Mucosa of rectum (tissue), 2 donors: Measurements from ENCODE around the gene SLC12A2.

Source experiments
- H3K27ac ChIP-seq, 2 donors: one replicate each; pipeline ENCODE4 v1.7.0; 2013; ENCODE audit warnings: inconsistent platforms in 2 of 2, low read depth in 2 of 2, low read length in 2 of 2
- H3K27me3 ChIP-seq, 2 donors: one replicate each; pipeline ENCODE4 v1.7.0; 2013; ENCODE audit warnings: low read length in 2 of 2; ENCODE audit not compliant: control insufficient read depth in 2 of 2, insufficient read depth in 2 of 2
- H3K36me3 ChIP-seq, 2 donors: one replicate each; pipeline ENCODE4 v1.7.0; 2013; ENCODE audit warnings: low read length in 2 of 2; ENCODE audit not compliant: control insufficient read depth in 2 of 2, insufficient read depth in 2 of 2
- H3K4me1 ChIP-seq, 2 donors: one replicate each; pipeline ENCODE4 v1.7.0; 2013; ENCODE audit warnings: low read length in 2 of 2, mild to moderate bottlenecking in 1 of 2; ENCODE audit not compliant: control insufficient read depth in 2 of 2, insufficient read depth in 2 of 2
- H3K4me3 ChIP-seq, 2 donors: one replicate each; pipeline ENCODE4 v1.7.0; 2013; ENCODE audit warnings: low read length in 2 of 2
- H3K9ac ChIP-seq, 2 donors: one replicate each; pipeline ENCODE4 v1.7.0; 2013; ENCODE audit warnings: low read length in 2 of 2, low read depth in 1 of 2, mild to moderate bottlenecking in 1 of 2
- H3K9me3 ChIP-seq, 2 donors: one replicate each; pipeline ENCODE4 v1.7.0; 2013; ENCODE audit warnings: low read length in 2 of 2; ENCODE audit not compliant: control insufficient read depth in 2 of 2
- donor health status: healthy.
- donor health status: Normal muscosa, but diverticular disease.

The SLC12A2 gene

DNA sequence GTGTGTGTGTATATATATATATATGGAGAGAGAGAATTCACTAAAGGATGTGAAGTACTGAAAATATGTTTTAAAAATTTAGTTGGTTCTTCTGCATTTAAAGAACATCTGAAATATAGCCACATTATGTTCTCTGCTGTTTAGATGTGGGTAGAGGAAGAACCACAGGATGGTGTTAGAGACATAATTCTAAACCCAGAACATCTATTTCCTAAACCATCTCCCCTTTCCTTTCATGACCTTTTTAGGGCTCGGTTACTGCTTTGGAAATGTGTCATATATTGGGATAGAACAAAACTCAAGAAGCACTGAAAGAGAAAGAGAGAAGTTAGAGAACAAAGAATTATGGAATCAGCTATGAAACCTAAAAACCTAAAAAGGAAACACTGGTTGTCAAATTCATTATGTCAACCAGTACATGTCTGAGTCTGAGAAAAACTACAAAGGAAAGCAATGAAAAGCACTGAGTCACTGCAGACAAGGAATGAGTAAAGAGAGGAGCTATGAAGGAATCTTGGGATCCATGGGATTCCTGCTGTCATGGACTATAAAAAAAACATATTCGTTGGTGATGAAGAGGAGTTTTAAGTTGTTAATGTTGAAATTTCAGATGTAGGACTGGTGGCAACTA lies 28.4 kb downstream of the SLC12A2 start:
- H3K9ac ChIP-seq, result no peak overlapping the region
- H3K4me1 ChIP-seq, result peaks cover 4 to 8% of the 10 kb centered on the region in 2 donors
- no peak overlapping the region for H3K4me3 ChIP-seq
- peaks cover 25 to 39% of the 10 kb centered on the region in 2 donors for H3K36me3 ChIP-seq
- H3K27me3 ChIP-seq, result no peaks in the 10 kb centered on the region
- H3K27ac ChIP-seq, result no peak overlapping the region
- H3K9me3 ChIP-seq, result no peaks in the 10 kb centered on the region

DNA sequence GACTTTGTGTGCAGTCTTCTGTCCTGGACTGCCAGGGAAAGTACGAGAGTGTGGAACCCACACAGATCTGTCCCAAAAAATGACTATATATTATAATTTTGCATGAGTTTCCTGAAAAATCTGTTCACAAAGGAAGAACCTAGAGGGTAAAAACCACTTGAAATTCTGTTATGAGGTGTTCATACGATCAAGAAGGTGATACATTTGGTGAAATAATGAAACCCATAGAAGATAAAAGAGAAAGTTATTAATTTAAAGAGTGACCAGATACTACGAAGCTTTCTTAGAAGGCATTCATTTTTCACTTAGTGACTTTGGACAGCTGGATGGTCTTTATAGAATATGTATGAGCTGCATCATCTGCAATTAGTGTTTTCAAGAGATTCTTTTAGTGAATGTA lies 32.9 kb downstream of the SLC12A2 start:
- Histone ChIP-seq H3K9ac (no peak overlapping the region), H3K4me1 (no peaks in the 10 kb centered on the region), H3K27ac (no peak overlapping the region), H3K36me3 (peaks cover 28 to 57% of the 10 kb centered on the region in 2 donors), H3K4me3 (no peak overlapping the region), H3K9me3 (no peaks in the 10 kb centered on the region), H3K27me3 (no peaks in the 10 kb centered on the region)

- Histone ChIP-seq H3K4me3 (no peak overlapping the region), H3K9me3 (no peaks in the 10 kb centered on the region), H3K27me3 (no peaks in the 10 kb centered on the region), H3K27ac (no peak overlapping the region), H3K9ac (no peak overlapping the region), H3K4me1 (no peaks in the 10 kb centered on the region), H3K36me3 (peaks cover 27 to 51% of the 10 kb centered on the region in 2 donors)
Observed at GRCh38 chr5:128118214-128118613, 34.6 kb downstream of the SLC12A2 start.

GRCh38 chr5:128121651-128122050 lies 38.1 kb downstream of the SLC12A2 start:
- Histone ChIP-seq H3K27ac (no peak overlapping the region), H3K4me3 (no peak overlapping the region), H3K27me3 (no peaks in the 10 kb centered on the region), H3K9me3 (no peaks in the 10 kb centered on the region), H3K9ac (no peak overlapping the region), H3K36me3 (peaks cover 12 to 21% of the 10 kb centered on the region in 2 donors), H3K4me1 (no peaks in the 10 kb centered on the region)

- Histone ChIP-seq H3K9ac (no peak overlapping the region), H3K27ac (no peak overlapping the region), H3K4me1 (no peaks in the 10 kb centered on the region), H3K4me3 (no peak overlapping the region), H3K27me3 (no peaks in the 10 kb centered on the region), H3K36me3 (peaks cover 0 to 5% of the 10 kb centered on the region in 2 donors), H3K9me3 (no peaks in the 10 kb centered on the region)
Observed at GRCh38 chr5:128123936-128124335, 40.4 kb downstream of the SLC12A2 start.

DNA sequence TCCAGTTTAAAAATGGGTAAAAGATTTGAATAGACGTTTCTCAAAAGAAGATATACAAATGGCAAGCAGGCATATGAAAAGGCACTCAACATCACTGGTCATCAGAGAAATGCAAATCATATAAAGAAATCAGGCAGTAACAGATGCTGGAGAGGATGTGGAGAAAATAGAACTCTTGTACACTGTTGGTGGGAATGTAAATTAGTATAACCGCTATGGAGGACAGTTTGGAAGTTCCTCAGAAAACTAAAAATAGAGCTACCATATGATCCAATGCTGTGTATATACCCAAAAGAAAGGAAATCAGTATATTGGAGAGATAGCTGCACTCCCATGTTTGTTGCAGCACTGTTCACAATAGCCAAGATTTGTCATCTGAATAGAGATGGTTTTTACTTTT lies 42.7 kb downstream of the SLC12A2 start:
- Histone ChIP-seq H3K9ac (no peak overlapping the region), H3K27ac (no peak overlapping the region), H3K4me3 (no peak overlapping the region), H3K4me1 (no peaks in the 10 kb centered on the region), H3K27me3 (no peaks in the 10 kb centered on the region), H3K36me3 (peaks cover 4 to 5% of the 10 kb centered on the region in 2 donors), H3K9me3 (no peaks in the 10 kb centered on the region)

GRCh38 chr5:128132499-128132898 lies 48.9 kb downstream of the SLC12A2 start:
- Histone ChIP-seq H3K9ac (no peak overlapping the region), H3K27ac (no peak overlapping the region), H3K4me3 (no peak overlapping the region), H3K9me3 (no peaks in the 10 kb centered on the region), H3K36me3 (peaks cover 23 to 25% of the 10 kb centered on the region in 2 donors), H3K4me1 (no peaks in the 10 kb centered on the region), H3K27me3 (no peaks in the 10 kb centered on the region)

DNA sequence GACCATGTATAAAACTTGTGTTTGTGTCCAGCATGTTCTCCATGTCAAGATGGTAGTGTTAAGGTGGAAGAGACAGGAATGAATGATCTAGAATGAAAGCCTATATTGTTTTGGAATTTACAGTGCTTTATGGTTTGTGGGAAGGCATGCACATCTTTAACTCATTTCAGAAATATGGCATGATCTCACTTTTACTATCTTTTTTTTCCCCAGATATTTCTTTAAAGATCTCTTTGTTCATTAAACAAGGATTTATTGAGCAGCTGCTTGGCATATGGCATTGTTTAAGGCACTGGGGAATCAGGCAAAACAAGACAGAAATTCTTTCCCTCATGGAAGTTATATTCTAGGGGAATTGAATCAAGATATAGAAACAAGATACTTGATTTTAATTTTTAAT lies 51.7 kb downstream of the SLC12A2 start:
- Histone ChIP-seq H3K4me1 (no peaks in the 10 kb centered on the region), H3K4me3 (no peak overlapping the region), H3K9me3 (no peaks in the 10 kb centered on the region), H3K36me3 (peaks cover 28 to 35% of the 10 kb centered on the region in 2 donors), H3K27me3 (no peaks in the 10 kb centered on the region), H3K27ac (no peak overlapping the region), H3K9ac (no peak overlapping the region)

GRCh38 chr5:128143911-128144310 lies 60.3 kb downstream of the SLC12A2 start:
- Histone ChIP-seq H3K27me3 (no peaks in the 10 kb centered on the region), H3K36me3 (peaks cover 19 to 43% of the 10 kb centered on the region in 2 donors), H3K9ac (no peak overlapping the region), H3K9me3 (no peaks in the 10 kb centered on the region), H3K27ac (no peak overlapping the region), H3K4me3 (no peak overlapping the region), H3K4me1 (no peaks in the 10 kb centered on the region)

- Histone ChIP-seq H3K9me3 (no peaks in the 10 kb centered on the region), H3K27ac (no peak overlapping the region), H3K27me3 (no peaks in the 10 kb centered on the region), H3K36me3 (peaks cover 21 to 39% of the 10 kb centered on the region in 2 donors), H3K4me1 (no peaks in the 10 kb centered on the region), H3K9ac (no peak overlapping the region), H3K4me3 (no peak overlapping the region)
Observed at GRCh38 chr5:128144491-128144890, 60.9 kb downstream of the SLC12A2 start.
